ENCODE measurements around the gene PRODH.

GRCh38 chr22:18888115-18888514, 48.0 kb downstream of the PRODH start:
- TF ChIP-seq CTCF (IDR thresholded peaks at IDR 0.05; ENCODE audit: insufficient read depth, low read length, poor library complexity, severe bottlenecking) (no peak), EZH2phosphoT487 (conservative IDR thresholded peaks at IDR 0.05; ENCODE audit: low read length) (no peak)
